Left ventricle myocardium inferior (tissue), 1 donor: ENCODE data around the gene ABI2. TPM values are rescaled to one million over a fixed set of nuclear protein-coding genes. Genes with fewer than 3 reads are reported as not detected.
A peak's percentile ranks its signal among the peaks of the same experiment; 100 is the strongest.
"Not testable (repeated sequence)": the region's sequence is repeated elsewhere in the genome, so short reads cannot be mapped to it uniquely, and the experiment has no call there.

Source experiments
- DNase-seq: peaks from one replicate; pipeline ENCODE4 v3.0.0-alpha.2; 2020
- H3K27ac ChIP-seq: fragments of 200-600 bp; replicated peaks from 2 replicates; pipeline ENCODE4 v1.8.0; 2021
- H3K27me3 ChIP-seq: fragments of 200-600 bp; 2 replicates; pipeline ENCODE4 v1.8.0; 2021; ENCODE audit warnings: low read depth
- H3K36me3 ChIP-seq: fragments of 200-600 bp; 2 replicates; pipeline ENCODE4 v1.8.0; 2021
- H3K4me1 ChIP-seq: fragments of 200-600 bp; 2 replicates; pipeline ENCODE4 v1.8.0; 2021
- H3K4me3 ChIP-seq: fragments of 200-600 bp; 2 replicates; pipeline ENCODE4 v1.8.0; 2021; ENCODE audit warnings: mild to moderate bottlenecking, moderate library complexity
- H3K9me3 ChIP-seq: fragments of 200-600 bp; replicated peaks from 2 replicates; pipeline ENCODE4 v1.8.0; 2021
- intact Hi-C: fragments of 100-400 bp; cut with micrococcal nuclease; formaldehyde crosslinking; loops from one replicate; pipeline ENCODE4 v1.11.0; 2022
- total RNA-seq: library from RNA; stranded (reverse); fragmentation: NEBNext Ultra II Directional; extraction: Animal tissue kit (Norgen Biotek cat#: 25700); gene quantifications from one replicate; pipeline ENCODE4 v1.2.1, GENCODE V29; 2021
- TF ChIP-seq, protein P1 (sequence below): fragments of 200-600 bp; IDR thresholded peaks from 2 replicates; pipeline ENCODE4 v1.8.0; 2021; ENCODE audit warnings: antibody characterized with exemption, mild to moderate bottlenecking, borderline replicate concordance
- donor health status: DM: no; HTN: yes; CAD: no; lungs with severe emphysema.

ABI2 gene
- total RNA-seq, 1 donor from 2014 or later: 63.1 TPM

DNA sequence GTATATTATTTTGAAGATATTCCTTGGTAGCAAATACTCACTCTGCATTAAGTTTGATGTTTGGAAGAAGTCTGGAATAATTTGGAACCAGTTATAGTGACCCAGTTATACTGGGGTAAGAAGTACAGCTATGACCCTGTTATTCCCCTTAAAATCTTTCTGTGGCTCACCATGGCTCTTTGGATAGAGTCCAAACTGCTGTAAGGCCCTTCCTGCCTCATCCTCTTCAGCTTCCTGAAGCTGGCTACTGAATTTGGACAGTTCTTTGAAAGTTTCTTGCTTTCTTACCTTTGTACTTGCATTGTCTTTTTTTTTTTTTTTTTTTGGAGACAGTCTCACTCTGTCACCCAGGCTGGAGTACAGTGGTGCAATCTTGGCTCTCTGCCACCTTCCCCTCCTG is 85.6 kb downstream of the ABI2 start:
- Histone ChIP-seq H3K4me1 (peaks cover 30% of the 10 kb centered on the region), H3K4me3 (no peak overlapping the region), H3K36me3 (peaks cover 49% of the 10 kb centered on the region), H3K27me3 (no peaks in the 10 kb centered on the region), H3K9me3 (peaks cover 6% of the 10 kb centered on the region), H3K27ac (peak overlapping the region; percentile 68)
- intact Hi-C loops: no loop called here
- no peak for DNase-seq
- TF ChIP-seq, protein P1, sequence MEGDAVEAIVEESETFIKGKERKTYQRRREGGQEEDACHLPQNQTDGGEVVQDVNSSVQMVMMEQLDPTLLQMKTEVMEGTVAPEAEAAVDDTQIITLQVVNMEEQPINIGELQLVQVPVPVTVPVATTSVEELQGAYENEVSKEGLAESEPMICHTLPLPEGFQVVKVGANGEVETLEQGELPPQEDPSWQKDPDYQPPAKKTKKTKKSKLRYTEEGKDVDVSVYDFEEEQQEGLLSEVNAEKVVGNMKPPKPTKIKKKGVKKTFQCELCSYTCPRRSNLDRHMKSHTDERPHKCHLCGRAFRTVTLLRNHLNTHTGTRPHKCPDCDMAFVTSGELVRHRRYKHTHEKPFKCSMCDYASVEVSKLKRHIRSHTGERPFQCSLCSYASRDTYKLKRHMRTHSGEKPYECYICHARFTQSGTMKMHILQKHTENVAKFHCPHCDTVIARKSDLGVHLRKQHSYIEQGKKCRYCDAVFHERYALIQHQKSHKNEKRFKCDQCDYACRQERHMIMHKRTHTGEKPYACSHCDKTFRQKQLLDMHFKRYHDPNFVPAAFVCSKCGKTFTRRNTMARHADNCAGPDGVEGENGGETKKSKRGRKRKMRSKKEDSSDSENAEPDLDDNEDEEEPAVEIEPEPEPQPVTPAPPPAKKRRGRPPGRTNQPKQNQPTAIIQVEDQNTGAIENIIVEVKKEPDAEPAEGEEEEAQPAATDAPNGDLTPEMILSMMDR: no peak

DNA sequence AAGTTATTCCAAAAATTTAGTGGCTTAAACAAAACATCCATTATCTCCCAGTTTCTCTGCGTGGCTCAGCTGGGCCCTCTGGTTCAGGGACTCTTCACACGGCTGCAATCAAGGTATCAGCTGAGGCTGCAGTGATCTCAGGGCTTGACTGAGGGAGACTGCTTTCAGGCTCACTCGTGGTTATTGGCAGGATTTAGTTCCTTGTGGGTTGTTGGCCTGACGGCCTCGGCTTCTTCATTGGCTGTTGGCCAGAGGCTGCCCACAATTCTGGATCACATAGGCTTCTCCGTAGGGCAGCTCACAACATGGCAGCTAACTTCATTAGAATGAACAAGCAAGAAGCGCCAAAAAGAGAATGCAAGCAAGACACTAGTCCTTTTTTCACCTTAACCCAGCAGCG is 90.1 kb downstream of the ABI2 start:
- DNase-seq: no peak
- Histone ChIP-seq H3K4me1 (peaks cover 13% of the 10 kb centered on the region), H3K36me3 (peaks cover 64% of the 10 kb centered on the region), H3K4me3 (no peak overlapping the region), H3K27me3 (no peaks in the 10 kb centered on the region), H3K27ac (no peak overlapping the region), H3K9me3 (peaks cover 9% of the 10 kb centered on the region)
- TF ChIP-seq, protein P1: no peak
- intact Hi-C loops: no loop called here

DNA sequence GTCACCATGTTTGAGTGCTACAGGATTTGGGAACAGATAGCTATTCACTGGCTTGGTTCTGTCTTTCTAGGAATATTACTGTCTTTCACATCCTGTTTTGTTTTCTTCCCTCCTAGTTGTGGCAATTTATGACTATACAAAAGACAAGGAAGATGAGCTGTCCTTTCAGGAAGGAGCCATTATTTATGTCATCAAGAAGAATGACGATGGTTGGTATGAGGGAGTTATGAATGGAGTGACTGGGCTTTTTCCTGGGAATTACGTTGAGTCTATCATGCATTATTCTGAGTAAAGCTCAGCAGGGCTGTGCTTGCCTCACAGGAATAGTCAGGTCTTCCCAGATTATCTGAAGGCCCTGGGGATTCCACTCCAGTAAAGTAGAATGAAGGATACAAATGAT is 98.9 kb downstream of the ABI2 start:
- no peaks in the 10 kb centered on the region for H3K9me3 ChIP-seq
- H3K36me3 ChIP-seq: peaks cover 41% of the 10 kb centered on the region
- TF ChIP-seq, protein P1: no peak
- H3K27me3 ChIP-seq: no peaks in the 10 kb centered on the region
- H3K4me3 ChIP-seq: no peak overlapping the region
- intact Hi-C loops: no loop called here
- DNase-seq: no peak
- no peak overlapping the region for H3K27ac ChIP-seq
- H3K4me1 ChIP-seq: no peaks in the 10 kb centered on the region

DNA sequence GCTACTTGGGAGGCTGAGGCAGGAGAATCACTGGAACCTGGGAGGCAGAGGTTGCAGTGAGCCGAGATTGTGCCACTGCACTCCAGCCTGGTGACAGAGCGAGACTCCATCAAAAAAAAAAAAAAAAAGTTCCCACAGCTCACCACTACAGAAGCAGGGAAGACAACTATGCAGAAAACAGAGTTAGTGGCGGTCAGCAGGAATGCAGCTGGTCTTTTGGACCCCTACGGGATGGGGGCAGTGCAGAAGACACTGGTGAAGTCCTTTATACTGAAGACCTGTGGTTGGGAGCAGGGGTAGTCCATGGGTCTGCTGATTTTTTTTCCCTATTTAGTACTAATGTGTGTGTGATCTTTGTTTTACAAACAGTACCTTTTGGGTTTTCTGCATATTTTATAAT is 101.4 kb downstream of the ABI2 start:
- H3K27me3 ChIP-seq, H3K4me3 ChIP-seq, H3K27ac ChIP-seq, H3K9me3 ChIP-seq, H3K4me1 ChIP-seq, DNase-seq: not testable (repeated sequence)
- peaks cover 33% of the 10 kb centered on the region for H3K36me3 ChIP-seq
- intact Hi-C loops: loop anchor here (10.0 kb wide), 1 partner anchor 145 kb away; no protein-coding TSS in a partner anchor

DNA sequence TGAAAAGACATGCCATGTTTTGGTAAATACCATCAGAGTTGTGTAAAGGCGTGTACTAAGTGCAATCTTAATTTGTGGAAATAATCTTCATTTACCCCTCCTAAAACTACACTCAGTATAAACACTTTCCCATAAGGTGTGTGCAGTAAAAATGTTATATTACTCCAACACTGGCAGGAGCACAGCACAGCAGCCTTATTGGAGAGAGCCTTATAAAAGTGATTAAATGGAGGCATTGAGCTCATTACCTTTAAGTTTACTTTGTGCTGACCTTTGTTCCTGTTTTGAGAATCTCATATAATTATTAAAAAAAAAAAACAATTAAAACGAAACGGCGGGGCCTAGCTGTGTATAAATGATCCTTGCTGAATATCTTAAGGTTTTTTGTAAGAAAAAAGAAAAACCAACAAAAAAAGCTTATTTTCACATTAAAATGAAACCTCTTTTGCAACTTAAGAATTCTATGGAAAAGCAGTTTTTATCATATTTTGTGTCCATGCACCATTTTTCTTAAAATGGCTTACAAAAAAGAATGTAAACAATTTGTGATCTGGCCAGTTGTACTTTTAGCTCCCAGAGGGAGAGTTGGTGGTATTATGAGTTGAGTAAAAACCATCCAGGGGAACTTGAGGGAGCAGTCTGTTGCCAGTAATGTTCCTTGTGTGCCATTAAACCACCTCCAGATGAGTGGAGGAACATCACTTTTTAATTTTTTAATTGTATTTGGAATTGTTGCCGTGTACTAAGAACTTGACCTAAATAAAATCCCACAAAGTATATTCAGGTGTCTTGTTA is 103.4 kb downstream of the ABI2 start:
- Histone ChIP-seq H3K27ac (no peak overlapping the region), H3K36me3 (peaks cover 32% of the 10 kb centered on the region), H3K4me1 (peaks cover 8% of the 10 kb centered on the region), H3K27me3 (no peaks in the 10 kb centered on the region), H3K9me3 (no peaks in the 10 kb centered on the region), H3K4me3 (no peak overlapping the region)
- no peak for DNase-seq
- TF ChIP-seq, protein P1: no peak
- intact Hi-C loops: loop anchor here (10.0 kb wide), 1 partner anchor 147 kb away; no protein-coding TSS in a partner anchor

DNA sequence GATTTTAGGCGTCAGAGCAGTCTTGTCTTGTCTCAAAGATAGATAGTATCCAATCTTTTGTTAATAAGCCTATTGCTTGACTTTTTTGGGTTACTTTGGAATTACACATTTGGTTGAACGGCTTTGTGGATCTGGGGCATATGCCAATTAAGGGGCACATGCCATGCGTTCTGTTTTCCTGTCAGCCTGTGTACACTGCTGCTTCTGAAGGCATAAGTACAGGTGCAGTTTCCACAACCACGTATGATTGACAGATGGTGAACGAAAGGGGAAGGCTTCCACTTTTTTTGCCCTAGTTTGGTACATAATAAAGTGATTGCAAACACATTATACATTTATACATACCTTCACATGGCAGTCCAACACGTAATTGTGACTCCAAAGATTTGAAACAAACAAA is 104.6 kb downstream of the ABI2 start:
- TF ChIP-seq, protein P1: no peak
- Histone ChIP-seq H3K4me1 (peaks cover 18% of the 10 kb centered on the region), H3K9me3 (no peaks in the 10 kb centered on the region), H3K27me3 (no peaks in the 10 kb centered on the region), H3K36me3 (peaks cover 23% of the 10 kb centered on the region), H3K27ac (no peak overlapping the region), H3K4me3 (no peak overlapping the region)
- DNase-seq: no peak
- intact Hi-C loops: loop anchor here (10.0 kb wide), 1 partner anchor 148 kb away; no protein-coding TSS in a partner anchor
